ENCODE results near the gene ARID3C. TPM values are rescaled to one million over a fixed set of nuclear protein-coding genes. Genes with fewer than 3 reads are reported as not detected.

ARID3C gene
- total RNA-seq, 1 experiment from 2014 or later, result 0.33 TPM

DNA sequence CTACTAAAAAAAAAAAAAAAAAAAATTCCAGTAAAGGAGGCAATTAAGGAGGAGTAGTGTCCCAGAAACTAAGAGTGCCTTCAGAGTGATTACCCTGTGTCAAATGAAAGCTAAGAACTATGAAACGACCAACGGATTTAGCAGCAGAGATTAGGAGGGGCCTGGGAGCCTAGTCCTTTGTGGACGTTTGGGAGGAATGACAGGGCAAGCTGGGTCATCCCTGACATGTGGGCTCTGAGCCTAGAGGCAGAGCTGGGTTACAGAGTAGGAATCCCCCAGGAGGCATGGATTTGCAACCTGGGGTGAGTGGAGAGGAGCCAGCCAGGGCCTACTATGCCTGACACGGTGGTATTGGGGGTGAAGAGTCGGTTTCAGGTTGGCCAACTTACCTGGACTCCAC, 4.3 kb upstream of the ARID3C start:
- H3K36me3 ChIP-seq (ENCODE audit: control insufficient read depth, insufficient read depth, low read length), result no peaks in the 10 kb centered on the region
- intact Hi-C loops (cut with micrococcal nuclease; ENCODE audit: unreplicated experiment) (no loop called here), in situ Hi-C loops (cut with HindIII; ENCODE audit: low pct_unique_long_range_greater_than_20kb, low sequenced_read_pairs) (no loop called here)
- ChIA-PET CTCF (interaction anchor here (0.7 to 1.8 kb wide), 6 partner anchors 12 to 29 kb away, joined by 4 to 9 read pairs (median 6); partner anchors contain the start of gene RPP25L), POLR2A (interaction anchor here (0.6 kb wide), 1 partner anchor 356 kb away, joined by 3 read pairs; no protein-coding TSS in a partner anchor)
- H3K4me3 ChIP-seq (ENCODE audit: low read depth in 2 of 2, low read length in 2 of 2), result no peak overlapping the region
- H3K4me1 ChIP-seq (ENCODE audit: control insufficient read depth, insufficient read depth, low read length), result peaks cover 11% of the 10 kb centered on the region
- no peak overlapping the region for H3K27ac ChIP-seq (ENCODE audit: low read length)
- DNase-seq (ENCODE audit: low read depth, low spot score), result no peak
- no peaks in the 10 kb centered on the region for H3K9me3 ChIP-seq (ENCODE audit: control insufficient read depth, insufficient read depth, low read depth, low read length)
- TF ChIP-seq, protein P1, sequence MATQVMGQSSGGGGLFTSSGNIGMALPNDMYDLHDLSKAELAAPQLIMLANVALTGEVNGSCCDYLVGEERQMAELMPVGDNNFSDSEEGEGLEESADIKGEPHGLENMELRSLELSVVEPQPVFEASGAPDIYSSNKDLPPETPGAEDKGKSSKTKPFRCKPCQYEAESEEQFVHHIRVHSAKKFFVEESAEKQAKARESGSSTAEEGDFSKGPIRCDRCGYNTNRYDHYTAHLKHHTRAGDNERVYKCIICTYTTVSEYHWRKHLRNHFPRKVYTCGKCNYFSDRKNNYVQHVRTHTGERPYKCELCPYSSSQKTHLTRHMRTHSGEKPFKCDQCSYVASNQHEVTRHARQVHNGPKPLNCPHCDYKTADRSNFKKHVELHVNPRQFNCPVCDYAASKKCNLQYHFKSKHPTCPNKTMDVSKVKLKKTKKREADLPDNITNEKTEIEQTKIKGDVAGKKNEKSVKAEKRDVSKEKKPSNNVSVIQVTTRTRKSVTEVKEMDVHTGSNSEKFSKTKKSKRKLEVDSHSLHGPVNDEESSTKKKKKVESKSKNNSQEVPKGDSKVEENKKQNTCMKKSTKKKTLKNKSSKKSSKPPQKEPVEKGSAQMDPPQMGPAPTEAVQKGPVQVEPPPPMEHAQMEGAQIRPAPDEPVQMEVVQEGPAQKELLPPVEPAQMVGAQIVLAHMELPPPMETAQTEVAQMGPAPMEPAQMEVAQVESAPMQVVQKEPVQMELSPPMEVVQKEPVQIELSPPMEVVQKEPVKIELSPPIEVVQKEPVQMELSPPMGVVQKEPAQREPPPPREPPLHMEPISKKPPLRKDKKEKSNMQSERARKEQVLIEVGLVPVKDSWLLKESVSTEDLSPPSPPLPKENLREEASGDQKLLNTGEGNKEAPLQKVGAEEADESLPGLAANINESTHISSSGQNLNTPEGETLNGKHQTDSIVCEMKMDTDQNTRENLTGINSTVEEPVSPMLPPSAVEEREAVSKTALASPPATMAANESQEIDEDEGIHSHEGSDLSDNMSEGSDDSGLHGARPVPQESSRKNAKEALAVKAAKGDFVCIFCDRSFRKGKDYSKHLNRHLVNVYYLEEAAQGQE (IDR thresholded peaks at IDR 0.05; ENCODE audit: insufficient read depth in 1 of 2, low read depth in 2 of 2, low read length in 1 of 2), result no peak
- TF ChIP-seq POLR2AphosphoS5 (IDR thresholded peaks at IDR 0.05; ENCODE audit: low read depth, low read length) (no peak), TCF7L2 (IDR thresholded peaks at IDR 0.05; ENCODE audit: low read depth, low read length) (no peak), SIN3A (IDR thresholded peaks at IDR 0.05; ENCODE audit: borderline replicate concordance, insufficient read depth, low read depth, low read length) (no peak)
- TF ChIP-seq, protein P2, sequence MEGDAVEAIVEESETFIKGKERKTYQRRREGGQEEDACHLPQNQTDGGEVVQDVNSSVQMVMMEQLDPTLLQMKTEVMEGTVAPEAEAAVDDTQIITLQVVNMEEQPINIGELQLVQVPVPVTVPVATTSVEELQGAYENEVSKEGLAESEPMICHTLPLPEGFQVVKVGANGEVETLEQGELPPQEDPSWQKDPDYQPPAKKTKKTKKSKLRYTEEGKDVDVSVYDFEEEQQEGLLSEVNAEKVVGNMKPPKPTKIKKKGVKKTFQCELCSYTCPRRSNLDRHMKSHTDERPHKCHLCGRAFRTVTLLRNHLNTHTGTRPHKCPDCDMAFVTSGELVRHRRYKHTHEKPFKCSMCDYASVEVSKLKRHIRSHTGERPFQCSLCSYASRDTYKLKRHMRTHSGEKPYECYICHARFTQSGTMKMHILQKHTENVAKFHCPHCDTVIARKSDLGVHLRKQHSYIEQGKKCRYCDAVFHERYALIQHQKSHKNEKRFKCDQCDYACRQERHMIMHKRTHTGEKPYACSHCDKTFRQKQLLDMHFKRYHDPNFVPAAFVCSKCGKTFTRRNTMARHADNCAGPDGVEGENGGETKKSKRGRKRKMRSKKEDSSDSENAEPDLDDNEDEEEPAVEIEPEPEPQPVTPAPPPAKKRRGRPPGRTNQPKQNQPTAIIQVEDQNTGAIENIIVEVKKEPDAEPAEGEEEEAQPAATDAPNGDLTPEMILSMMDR (IDR thresholded peaks at IDR 0.05), result no peak
- H3K27me3 ChIP-seq (ENCODE audit: control insufficient read depth, insufficient read depth, low read length), result peaks cover 9% of the 10 kb centered on the region
- BruUV-seq (replicated peaks), result no TSS peak
- ATAC-seq, result no peak

DNA sequence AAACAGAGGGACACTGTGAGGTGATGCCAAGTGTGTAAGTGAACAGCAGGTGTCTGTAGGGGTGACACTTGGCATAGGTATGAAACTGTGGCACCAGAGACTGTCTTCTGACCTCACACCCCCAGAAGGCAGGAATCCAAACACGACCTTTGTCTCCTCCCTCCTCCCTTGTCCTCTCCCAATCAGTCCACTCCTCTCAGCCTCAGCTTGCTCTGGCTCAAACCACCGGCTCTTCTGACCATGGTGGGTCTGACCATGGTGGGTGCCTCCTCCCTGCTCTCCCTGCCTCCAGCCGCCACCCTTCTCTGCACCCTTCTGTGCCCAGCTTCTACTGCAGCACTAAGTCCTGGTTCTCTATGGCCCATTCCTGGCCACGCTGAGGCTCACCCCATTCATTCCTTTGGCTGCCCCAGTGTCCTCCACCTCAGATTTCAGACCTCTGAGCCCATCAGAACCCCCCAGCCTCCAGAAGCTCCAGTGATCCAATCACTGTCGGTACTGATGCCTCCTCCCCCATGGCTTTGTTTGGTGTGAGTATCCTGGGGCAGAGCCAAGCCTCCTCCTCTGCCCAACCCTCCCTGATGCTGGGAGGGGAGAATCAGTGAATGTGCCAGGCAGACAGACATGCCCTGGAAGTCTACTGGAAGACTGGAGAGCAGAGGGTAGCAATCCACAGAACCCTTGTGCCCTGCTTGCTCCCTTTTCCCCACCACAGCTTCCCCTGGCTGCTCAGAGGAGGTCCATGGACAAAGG, 1.7 kb upstream of the ARID3C start:
- H3K36me3 ChIP-seq (ENCODE audit: control insufficient read depth, insufficient read depth, low read length), result no peaks in the 10 kb centered on the region
- no peak overlapping the region for H3K4me3 ChIP-seq (ENCODE audit: low read depth in 2 of 2, low read length in 2 of 2)
- POLR2A ChIA-PET, result no interaction called here
- TF ChIP-seq POLR2AphosphoS5 (IDR thresholded peaks at IDR 0.05; ENCODE audit: low read depth, low read length) (no peak), TCF7L2 (IDR thresholded peaks at IDR 0.05; ENCODE audit: low read depth, low read length) (no peak), SIN3A (IDR thresholded peaks at IDR 0.05; ENCODE audit: borderline replicate concordance, insufficient read depth, low read depth, low read length) (no peak)
- TF ChIP-seq, protein P1 (IDR thresholded peaks at IDR 0.05; ENCODE audit: insufficient read depth in 1 of 2, low read depth in 2 of 2, low read length in 1 of 2), result no peak
- TF ChIP-seq, protein P2 (IDR thresholded peaks at IDR 0.05), result no peak
- BruUV-seq (replicated peaks), result no TSS peak
- peaks cover 3% of the 10 kb centered on the region; the same call in 1 of the 2 replicates for H3K4me1 ChIP-seq (ENCODE audit: control insufficient read depth, insufficient read depth, low read length)
- intact Hi-C loops (cut with micrococcal nuclease; ENCODE audit: unreplicated experiment), result no loop called here
- no peak overlapping the region for H3K27ac ChIP-seq (ENCODE audit: low read length)
- H3K9me3 ChIP-seq (ENCODE audit: control insufficient read depth, insufficient read depth, low read depth, low read length), result no peaks in the 10 kb centered on the region
- CTCF ChIA-PET, result interaction anchor here (0.9 to 1.0 kb wide), 2 partner anchors 19 to 72 kb away, joined by 3 read pairs; no protein-coding TSS in a partner anchor
- no peak for DNase-seq (ENCODE audit: low read depth, low spot score)
- in situ Hi-C loops (cut with HindIII; ENCODE audit: low pct_unique_long_range_greater_than_20kb, low sequenced_read_pairs), result no loop called here
- peaks cover 13% of the 10 kb centered on the region for H3K27me3 ChIP-seq (ENCODE audit: control insufficient read depth, insufficient read depth, low read length)
- ATAC-seq, result no peak
